ENCODE results near the gene POGLUT3.

Gene POGLUT3

GRCh38 chr11:108468478-108468864 is 29.7 kb downstream of the POGLUT3 start:
- in situ Hi-C loops (cut with HindIII; ENCODE audit: low pct_ligation_motif_present, low sequenced_read_pairs) = no loop called here
- TF ChIP-seq CTCF (IDR thresholded peaks at IDR 0.05; ENCODE audit: low read depth, low read length, missing control alignments) = no peak
- H3K4me3 ChIP-seq (ENCODE audit: low read depth, low read length) = no peak overlapping the region
- no peaks in the 10 kb centered on the region for H3K27me3 ChIP-seq (replicated peaks)
- no peak for DNase-seq
- no peak overlapping the region for H3K27ac ChIP-seq
- H3K36me3 ChIP-seq (replicated peaks) = no peaks in the 10 kb centered on the region

GRCh38 chr11:108467091-108467823 is 30.9 kb downstream of the POGLUT3 start, which contains the start of gene C11orf65:
TSS of gene C11orf65 (minus strand) at chr11:108467529. CDS start at chr11:108461559, 5,970 bp downstream.
- Histone ChIP-seq H3K27ac (peak within 1 kb of the TSS; percentile 94), H3K27me3 (replicated peaks) (no peaks in the 10 kb centered on the region), H3K4me3 (ENCODE audit: low read depth, low read length) (peak within 1 kb of the TSS; percentile 83), H3K36me3 (replicated peaks) (no peaks in the 10 kb centered on the region)
- DNase-seq = peak; percentile 96
- in situ Hi-C loops (cut with HindIII; ENCODE audit: low pct_ligation_motif_present, low sequenced_read_pairs) = no loop called here
- TF ChIP-seq CTCF (IDR thresholded peaks at IDR 0.05; ENCODE audit: low read depth, low read length, missing control alignments) = no peak

- no peak for TF ChIP-seq CTCF (IDR thresholded peaks at IDR 0.05; ENCODE audit: low read depth, low read length, missing control alignments)
- in situ Hi-C loops (cut with HindIII; ENCODE audit: low pct_ligation_motif_present, low sequenced_read_pairs) = no loop called here
- Histone ChIP-seq H3K27ac (peak overlapping the region; percentile 94), H3K27me3 (replicated peaks) (no peaks in the 10 kb centered on the region), H3K4me3 (ENCODE audit: low read depth, low read length) (peak overlapping the region; percentile 83), H3K36me3 (replicated peaks) (no peaks in the 10 kb centered on the region)
- DNase-seq = no peak
These were observed 31.8 kb downstream of the POGLUT3 start for GRCh38 chr11:108466405-108466804.

- in situ Hi-C loops (cut with HindIII; ENCODE audit: low pct_ligation_motif_present, low sequenced_read_pairs) = no loop called here
- no peaks in the 10 kb centered on the region for H3K36me3 ChIP-seq (replicated peaks)
- H3K27ac ChIP-seq = no peak overlapping the region
- no peak for TF ChIP-seq CTCF (IDR thresholded peaks at IDR 0.05; ENCODE audit: low read depth, low read length, missing control alignments)
- no peaks in the 10 kb centered on the region for H3K27me3 ChIP-seq (replicated peaks)
- no peak overlapping the region for H3K4me3 ChIP-seq (ENCODE audit: low read depth, low read length)
- no peak for DNase-seq
These were observed 44.9 kb downstream of the POGLUT3 start for GRCh38 chr11:108453207-108453835.
